ENCODE measurements around the gene UNC93A.
"Not testable (repeated sequence)": the region's sequence is repeated elsewhere in the genome, so short reads cannot be mapped to it uniquely, and the experiment has no call there.

UNC93A gene

GRCh38 chr6:167307342-167307955 is 16.3 kb downstream of the UNC93A start:
- Histone ChIP-seq H3K9me3 (ENCODE audit: insufficient read depth, low read length, severe bottlenecking) (no peaks in the 10 kb centered on the region), H4K20me1 (ENCODE audit: insufficient read depth, low read length) (no peaks in the 10 kb centered on the region), H3K36me3 (ENCODE audit: insufficient read depth, low read length) (no peaks in the 10 kb centered on the region), H3K4me2 (ENCODE audit: insufficient read depth, low read length) (no peak overlapping the region), H3K27ac (ENCODE audit: low read length) (no peak overlapping the region), H3K27me3 (ENCODE audit: insufficient read depth, low read length, poor library complexity) (no peaks in the 10 kb centered on the region), H3K79me2 (ENCODE audit: insufficient read depth, low read length) (no peaks in the 10 kb centered on the region), H2AFZ (ENCODE audit: low read depth, low read length) (no peak overlapping the region), H3K4me1 (ENCODE audit: insufficient read depth, low read length) (no peaks in the 10 kb centered on the region), H3K9ac (ENCODE audit: low read depth, low read length) (no peak overlapping the region), H3K4me3 (ENCODE audit: low read depth in 1 of 2, low read length in 2 of 2) (no peak overlapping the region)
- ATAC-seq (ENCODE audit: insufficient read depth, low read depth), result no peak
- TF ChIP-seq EZH2 (IDR thresholded peaks at IDR 0.05; ENCODE audit: borderline replicate concordance, low read depth, low read length, severe bottlenecking), result no peak
- no peak for TF ChIP-seq CTCF (IDR thresholded peaks at IDR 0.05; ENCODE audit: borderline replicate concordance, extremely low read depth, low read length, poor library complexity, severe bottlenecking)
- DNase-seq, result no peak

DNA sequence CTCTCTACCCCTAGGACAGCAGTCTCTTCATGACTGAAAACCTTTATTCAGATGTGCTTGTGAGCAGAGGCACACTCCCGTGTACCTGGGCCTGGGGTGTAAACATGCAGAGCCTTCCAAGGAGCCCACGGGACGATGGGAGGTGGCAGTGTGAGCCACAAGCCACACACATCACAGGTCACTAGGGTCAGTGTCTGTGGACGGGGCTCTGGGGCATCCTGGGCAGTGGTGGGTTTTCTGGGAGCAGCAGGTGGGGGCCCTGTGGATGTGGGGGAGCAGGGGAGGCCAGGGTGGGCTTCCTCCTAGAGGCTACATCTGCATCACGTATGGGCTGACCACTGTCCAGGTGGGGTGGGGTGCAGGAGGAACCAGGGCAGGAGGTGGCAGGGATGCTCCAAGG is 17.1 kb downstream of the UNC93A start:
- TF ChIP-seq CTCF (IDR thresholded peaks at IDR 0.05; ENCODE audit: borderline replicate concordance, extremely low read depth, low read length, poor library complexity, severe bottlenecking) (no peak), EZH2 (IDR thresholded peaks at IDR 0.05; ENCODE audit: borderline replicate concordance, low read depth, low read length, severe bottlenecking) (no peak)
- H3K9ac ChIP-seq (ENCODE audit: low read depth, low read length), result no peak overlapping the region
- no peak overlapping the region for H3K4me3 ChIP-seq (ENCODE audit: low read depth in 1 of 2, low read length in 2 of 2)
- H3K79me2 ChIP-seq (ENCODE audit: insufficient read depth, low read length), result no peaks in the 10 kb centered on the region
- H4K20me1 ChIP-seq (ENCODE audit: insufficient read depth, low read length), result no peaks in the 10 kb centered on the region
- ATAC-seq (ENCODE audit: insufficient read depth, low read depth) (no peak), DNase-seq (no peak)
- H3K4me1 ChIP-seq (ENCODE audit: insufficient read depth, low read length), result no peaks in the 10 kb centered on the region
- H3K36me3 ChIP-seq (ENCODE audit: insufficient read depth, low read length), result no peaks in the 10 kb centered on the region
- no peak overlapping the region for H3K27ac ChIP-seq (ENCODE audit: low read length)
- H2AFZ ChIP-seq (ENCODE audit: low read depth, low read length), result no peak overlapping the region
- no peaks in the 10 kb centered on the region for H3K27me3 ChIP-seq (ENCODE audit: insufficient read depth, low read length, poor library complexity)
- H3K4me2 ChIP-seq (ENCODE audit: insufficient read depth, low read length), result no peak overlapping the region
- no peaks in the 10 kb centered on the region for H3K9me3 ChIP-seq (ENCODE audit: insufficient read depth, low read length, severe bottlenecking)

DNA sequence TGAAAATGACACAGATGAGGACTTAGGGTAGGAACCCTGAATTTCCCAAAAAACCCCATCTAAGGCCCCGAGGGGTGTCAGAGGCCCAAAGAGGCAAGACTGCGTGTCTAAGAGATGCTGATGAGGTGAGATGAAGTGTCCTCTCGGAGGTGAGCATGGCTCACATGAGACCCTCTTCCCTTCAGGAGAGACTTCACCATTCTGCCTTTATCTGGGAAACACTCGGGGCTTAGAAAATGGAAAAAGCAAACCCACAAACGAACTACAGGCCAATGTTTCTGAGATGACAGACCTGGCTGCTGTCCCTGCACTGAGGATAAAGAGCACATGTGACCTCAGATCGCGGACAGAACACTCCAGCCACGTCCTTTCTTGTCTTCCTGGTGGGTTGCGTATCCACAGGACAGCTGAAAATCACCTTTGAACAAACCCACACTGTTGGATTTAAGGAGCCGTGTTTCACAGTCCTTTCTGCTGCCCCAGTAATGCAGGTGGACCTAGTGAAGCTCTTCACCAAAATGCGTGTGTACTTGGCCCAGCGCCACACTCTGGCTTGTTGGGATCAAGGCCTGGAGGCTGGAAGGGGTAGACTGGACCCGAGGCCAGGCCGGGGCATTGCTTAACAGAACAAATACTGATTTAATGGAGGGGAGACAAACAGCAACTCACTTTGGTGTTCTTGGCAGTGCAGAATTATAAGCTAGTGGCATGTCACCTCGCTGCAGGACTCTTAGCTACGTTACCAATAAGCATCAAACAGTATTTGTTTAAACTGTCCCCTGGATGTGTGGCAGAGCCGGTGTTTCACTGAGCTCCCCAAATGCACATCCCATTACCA is 18.5 kb downstream of the UNC93A start:
- H3K27me3 ChIP-seq (ENCODE audit: insufficient read depth, low read length, poor library complexity); H3K9ac ChIP-seq (ENCODE audit: low read depth, low read length); H4K20me1 ChIP-seq (ENCODE audit: insufficient read depth, low read length); DNase-seq; ATAC-seq (ENCODE audit: insufficient read depth, low read depth); H3K4me1 ChIP-seq (ENCODE audit: insufficient read depth, low read length); H3K79me2 ChIP-seq (ENCODE audit: insufficient read depth, low read length); H3K27ac ChIP-seq (ENCODE audit: low read length); H3K4me3 ChIP-seq (ENCODE audit: low read depth in 1 of 2, low read length in 2 of 2); H2AFZ ChIP-seq (ENCODE audit: low read depth, low read length); H3K9me3 ChIP-seq (ENCODE audit: insufficient read depth, low read length, severe bottlenecking); H3K36me3 ChIP-seq (ENCODE audit: insufficient read depth, low read length); H3K4me2 ChIP-seq (ENCODE audit: insufficient read depth, low read length): not testable (repeated sequence)

- Histone ChIP-seq H3K27me3 (ENCODE audit: insufficient read depth, low read length, poor library complexity) (no peaks in the 10 kb centered on the region), H4K20me1 (ENCODE audit: insufficient read depth, low read length) (no peaks in the 10 kb centered on the region), H3K36me3 (ENCODE audit: insufficient read depth, low read length) (no peaks in the 10 kb centered on the region), H3K4me3 (ENCODE audit: low read depth in 1 of 2, low read length in 2 of 2) (no peak overlapping the region), H3K4me2 (ENCODE audit: insufficient read depth, low read length) (no peak overlapping the region), H2AFZ (ENCODE audit: low read depth, low read length) (no peak overlapping the region), H3K79me2 (ENCODE audit: insufficient read depth, low read length) (no peaks in the 10 kb centered on the region), H3K9me3 (ENCODE audit: insufficient read depth, low read length, severe bottlenecking) (no peaks in the 10 kb centered on the region), H3K4me1 (ENCODE audit: insufficient read depth, low read length) (no peaks in the 10 kb centered on the region), H3K27ac (ENCODE audit: low read length) (no peak overlapping the region), H3K9ac (ENCODE audit: low read depth, low read length) (no peak overlapping the region)
- ATAC-seq (ENCODE audit: insufficient read depth, low read depth) (no peak), DNase-seq (no peak)
- TF ChIP-seq CTCF (IDR thresholded peaks at IDR 0.05; ENCODE audit: borderline replicate concordance, extremely low read depth, low read length, poor library complexity, severe bottlenecking) (no peak), EZH2 (IDR thresholded peaks at IDR 0.05; ENCODE audit: borderline replicate concordance, low read depth, low read length, severe bottlenecking) (no peak)
These were observed 20.2 kb downstream of the UNC93A start for GRCh38 chr6:167311286-167311685.

- not testable (repeated sequence) for H3K9me3 ChIP-seq (ENCODE audit: insufficient read depth, low read length, severe bottlenecking); H3K4me2 ChIP-seq (ENCODE audit: insufficient read depth, low read length); ATAC-seq (ENCODE audit: insufficient read depth, low read depth); DNase-seq; H3K79me2 ChIP-seq (ENCODE audit: insufficient read depth, low read length); H4K20me1 ChIP-seq (ENCODE audit: insufficient read depth, low read length); H3K4me3 ChIP-seq (ENCODE audit: low read depth in 1 of 2, low read length in 2 of 2); H2AFZ ChIP-seq (ENCODE audit: low read depth, low read length); H3K9ac ChIP-seq (ENCODE audit: low read depth, low read length); H3K36me3 ChIP-seq (ENCODE audit: insufficient read depth, low read length); H3K4me1 ChIP-seq (ENCODE audit: insufficient read depth, low read length); H3K27ac ChIP-seq (ENCODE audit: low read length); H3K27me3 ChIP-seq (ENCODE audit: insufficient read depth, low read length, poor library complexity)
These were observed 20.6 kb downstream of the UNC93A start for GRCh38 chr6:167311691-167312090.
